MM.1S (cell line): ENCODE results near the gene TRIM42.

Experiments
- DNase-seq: peaks from one replicate; pipeline ENCODE4 v3.0.0-alpha.2; 2015
- H2AFZ ChIP-seq: fragments of 300-600 bp; sonication (generic); 2 replicates; pipeline ENCODE4 v1.6.0; 2016; ENCODE audit warnings: antibody characterized with exemption, low read length
- H3F3A ChIP-seq: fragments of 300-600 bp; sonication (generic); 2 replicates; pipeline ENCODE4 v1.6.1; 2016; ENCODE audit warnings: mild to moderate bottlenecking, antibody characterized with exemption, low read length, moderate library complexity, mixed read lengths; ENCODE audit not compliant: insufficient read depth
- H3K27ac ChIP-seq: fragments of 300-600 bp; sonication (generic); 2 replicates; pipeline ENCODE4 v1.5.1; 2016; ENCODE audit warnings: mild to moderate bottlenecking, low read length
- H3K27me3 ChIP-seq: fragments of 300-600 bp; sonication (generic); replicated peaks from 2 replicates; pipeline ENCODE4 v1.6.0; 2016; ENCODE audit warnings: low read length; ENCODE audit not compliant: insufficient read depth
- H3K36me3 ChIP-seq: fragments of 300-600 bp; sonication (generic); replicated peaks from 2 replicates; pipeline ENCODE4 v1.6.1; 2016; ENCODE audit warnings: mild to moderate bottlenecking, low read length, mixed read lengths; ENCODE audit not compliant: insufficient read depth
- H3K4me1 ChIP-seq: fragments of 300-600 bp; sonication (generic); 2 replicates; pipeline ENCODE4 v1.6.1; 2016; ENCODE audit warnings: low read length, mixed read lengths
- H3K4me2 ChIP-seq: fragments of 300-600 bp; sonication (generic); 2 replicates; pipeline ENCODE4 v1.6.0; 2016; ENCODE audit warnings: low read depth, low read length
- H3K4me3 ChIP-seq: fragments of 300-600 bp; sonication (generic); 2 replicates; pipeline ENCODE4 v1.5.1; 2016; ENCODE audit warnings: low read length, mixed read lengths
- H3K79me2 ChIP-seq: fragments of 300-600 bp; sonication (generic); 2 replicates; pipeline ENCODE4 v1.6.1; 2016; ENCODE audit warnings: mixed run types, low read length, mixed read lengths
- H3K9ac ChIP-seq: fragments of 300-600 bp; sonication (generic); 2 replicates; pipeline ENCODE4 v1.6.1; 2016; ENCODE audit warnings: low read length, mixed read lengths
- H3K9me2 ChIP-seq: fragments of 300-600 bp; sonication (generic); replicated peaks from 2 replicates; pipeline ENCODE4 v1.6.1; 2016; ENCODE audit warnings: mild to moderate bottlenecking, low read length, mixed read lengths; ENCODE audit not compliant: insufficient read depth
- H3K9me3 ChIP-seq: fragments of 300-600 bp; sonication (generic); replicated peaks from 2 replicates; pipeline ENCODE4 v1.6.1; 2016; ENCODE audit warnings: mild to moderate bottlenecking, low read length, mixed read lengths; ENCODE audit not compliant: insufficient read depth
- H4K20me1 ChIP-seq: fragments of 300-600 bp; sonication (generic); 2 replicates; pipeline ENCODE4 v1.6.1; 2016; ENCODE audit warnings: mild to moderate bottlenecking, low read length, moderate library complexity, mixed read lengths; ENCODE audit not compliant: insufficient read depth
- EZH2 ChIP-seq: fragments of 300-600 bp; sonication (generic); optimal IDR thresholded peaks from 2 replicates; pipeline ENCODE3; 2017; ENCODE audit warnings: low read depth, mild to moderate bottlenecking, antibody characterized with exemption, low read length, mixed read lengths
- EZH2phosphoT487 ChIP-seq: fragments of 300-600 bp; sonication (generic); IDR thresholded peaks from 2 replicates; pipeline ENCODE4 v1.6.1; 2018; ENCODE audit warnings: antibody characterized with exemption, low read length
- TF ChIP-seq, protein P1 (sequence below): fragments of 300-600 bp; sonication (generic); IDR thresholded peaks from 2 replicates; pipeline ENCODE4 v1.5.1; 2016; ENCODE audit warnings: antibody characterized with exemption, low read length, mixed read lengths

TRIM42 gene

DNA sequence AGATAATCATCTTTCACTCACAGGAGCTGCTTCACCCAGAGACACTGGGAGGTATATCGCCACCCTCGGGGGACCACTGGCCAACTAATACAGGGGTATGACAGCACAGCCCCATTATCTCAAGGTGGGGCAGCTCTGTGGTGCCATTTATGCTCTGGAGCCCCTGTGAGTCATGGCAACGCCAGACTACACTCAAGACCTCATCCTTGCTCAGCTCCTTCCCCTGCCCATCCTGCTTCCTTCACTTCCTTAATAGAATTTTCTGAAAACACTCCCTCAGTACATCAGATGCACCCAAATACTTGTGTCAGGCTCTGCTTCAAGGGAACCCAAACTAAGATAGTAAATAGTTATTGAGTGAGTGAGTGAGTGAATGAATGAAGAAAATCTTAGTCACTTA is 45.7 kb downstream of the TRIM42 start:
- TF ChIP-seq, protein P1, sequence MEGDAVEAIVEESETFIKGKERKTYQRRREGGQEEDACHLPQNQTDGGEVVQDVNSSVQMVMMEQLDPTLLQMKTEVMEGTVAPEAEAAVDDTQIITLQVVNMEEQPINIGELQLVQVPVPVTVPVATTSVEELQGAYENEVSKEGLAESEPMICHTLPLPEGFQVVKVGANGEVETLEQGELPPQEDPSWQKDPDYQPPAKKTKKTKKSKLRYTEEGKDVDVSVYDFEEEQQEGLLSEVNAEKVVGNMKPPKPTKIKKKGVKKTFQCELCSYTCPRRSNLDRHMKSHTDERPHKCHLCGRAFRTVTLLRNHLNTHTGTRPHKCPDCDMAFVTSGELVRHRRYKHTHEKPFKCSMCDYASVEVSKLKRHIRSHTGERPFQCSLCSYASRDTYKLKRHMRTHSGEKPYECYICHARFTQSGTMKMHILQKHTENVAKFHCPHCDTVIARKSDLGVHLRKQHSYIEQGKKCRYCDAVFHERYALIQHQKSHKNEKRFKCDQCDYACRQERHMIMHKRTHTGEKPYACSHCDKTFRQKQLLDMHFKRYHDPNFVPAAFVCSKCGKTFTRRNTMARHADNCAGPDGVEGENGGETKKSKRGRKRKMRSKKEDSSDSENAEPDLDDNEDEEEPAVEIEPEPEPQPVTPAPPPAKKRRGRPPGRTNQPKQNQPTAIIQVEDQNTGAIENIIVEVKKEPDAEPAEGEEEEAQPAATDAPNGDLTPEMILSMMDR: no peak
- TF ChIP-seq EZH2 (no peak), EZH2phosphoT487 (no peak)
- no peaks in the 10 kb centered on the region for H4K20me1 ChIP-seq
- no peaks in the 10 kb centered on the region for H3K9me2 ChIP-seq
- H3F3A ChIP-seq: no peaks in the 10 kb centered on the region
- no peaks in the 10 kb centered on the region for H3K4me1 ChIP-seq
- H3K4me2 ChIP-seq: no peak overlapping the region
- no peak overlapping the region for H2AFZ ChIP-seq
- no peaks in the 10 kb centered on the region for H3K27me3 ChIP-seq
- no peak overlapping the region for H3K27ac ChIP-seq
- no peak overlapping the region for H3K4me3 ChIP-seq
- no peaks in the 10 kb centered on the region for H3K9me3 ChIP-seq
- H3K79me2 ChIP-seq: no peaks in the 10 kb centered on the region
- DNase-seq: no peak
- no peak overlapping the region for H3K9ac ChIP-seq
- H3K36me3 ChIP-seq: no peaks in the 10 kb centered on the region

DNA sequence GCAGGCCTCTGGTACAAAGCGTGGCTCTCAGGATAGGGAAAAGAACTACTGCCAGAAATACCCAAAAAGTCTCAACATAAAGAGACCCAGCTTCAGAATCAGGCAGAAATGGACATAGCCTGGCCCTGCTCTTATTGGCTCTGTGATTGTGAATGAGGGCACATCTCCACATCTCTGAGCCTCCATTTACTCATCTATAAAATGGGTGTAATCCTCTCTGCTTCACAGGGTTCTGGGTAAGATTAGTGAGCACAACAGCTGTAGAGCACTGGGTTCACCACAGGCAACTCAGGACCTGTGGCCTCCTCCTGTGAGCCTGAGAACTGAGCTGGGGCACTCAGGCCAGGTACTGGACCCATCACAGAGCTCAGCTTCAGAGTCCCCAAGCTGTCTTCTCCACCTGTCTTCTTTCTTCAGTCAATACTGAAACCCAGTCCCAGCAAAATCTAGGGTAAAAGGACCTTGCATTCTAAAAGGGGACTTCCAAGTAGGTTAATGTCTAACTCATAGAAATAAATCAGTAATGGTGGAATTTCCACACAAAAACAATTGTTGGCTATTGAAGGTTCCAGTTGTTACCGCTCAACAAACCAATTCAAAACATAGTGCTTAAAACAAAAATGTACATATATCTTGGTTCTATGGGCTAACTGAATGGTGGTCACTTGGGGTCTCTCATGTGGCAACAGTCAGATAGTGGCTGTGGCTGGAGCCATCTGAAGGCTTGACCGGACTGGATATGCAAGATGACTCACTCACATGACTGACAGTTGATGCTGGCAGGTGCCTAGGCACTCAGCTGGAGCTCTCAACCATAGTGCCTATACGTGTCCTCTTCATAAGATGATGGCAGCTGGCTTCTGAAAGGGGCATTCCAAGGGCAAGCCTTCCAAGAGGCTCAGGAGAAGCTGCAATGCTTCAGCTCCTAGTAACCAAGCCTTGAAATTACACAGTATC is 47.3 kb downstream of the TRIM42 start:
- TF ChIP-seq, protein P1: no peak
- TF ChIP-seq EZH2 (no peak), EZH2phosphoT487 (no peak)
- Histone ChIP-seq H3K9me3 (no peaks in the 10 kb centered on the region), H3K4me3 (no peak overlapping the region), H3K27me3 (no peaks in the 10 kb centered on the region), H3K4me1 (no peaks in the 10 kb centered on the region), H3K36me3 (no peaks in the 10 kb centered on the region), H3K27ac (no peak overlapping the region), H2AFZ (no peak overlapping the region), H3F3A (no peaks in the 10 kb centered on the region), H3K9me2 (no peaks in the 10 kb centered on the region), H3K9ac (no peak overlapping the region), H3K79me2 (no peaks in the 10 kb centered on the region), H3K4me2 (no peak overlapping the region), H4K20me1 (no peaks in the 10 kb centered on the region)
- no peak for DNase-seq

DNA sequence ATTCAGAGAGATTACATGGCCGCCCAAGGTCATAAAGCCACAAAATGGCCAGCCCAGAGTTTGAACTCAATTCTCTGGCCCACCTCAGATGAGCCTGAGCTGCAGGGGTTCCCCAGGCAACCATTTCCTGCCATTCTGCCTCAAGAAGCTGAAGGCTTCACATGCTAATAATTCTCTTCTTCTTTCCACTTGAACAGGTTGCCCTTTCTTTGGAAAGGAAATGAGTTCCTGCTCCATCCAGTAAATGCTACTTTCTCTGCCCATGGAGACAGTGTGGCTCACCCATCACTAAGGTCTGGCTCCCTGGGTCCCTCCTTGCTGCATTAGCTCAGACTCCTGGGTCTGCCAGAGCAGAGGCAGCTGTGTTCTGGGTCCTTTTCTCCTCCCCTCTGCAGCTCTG is 48.2 kb downstream of the TRIM42 start:
- Histone ChIP-seq H3K27me3 (no peaks in the 10 kb centered on the region), H3K9me3 (no peaks in the 10 kb centered on the region), H3K9me2 (no peaks in the 10 kb centered on the region), H3K4me1 (no peaks in the 10 kb centered on the region), H3K79me2 (no peaks in the 10 kb centered on the region), H3K4me2 (no peak overlapping the region), H3K27ac (no peak overlapping the region), H3K36me3 (no peaks in the 10 kb centered on the region), H3K9ac (no peak overlapping the region), H4K20me1 (no peaks in the 10 kb centered on the region), H2AFZ (no peak overlapping the region), H3K4me3 (no peak overlapping the region), H3F3A (no peaks in the 10 kb centered on the region)
- TF ChIP-seq EZH2phosphoT487 (no peak), EZH2 (no peak)
- TF ChIP-seq, protein P1: no peak
- no peak for DNase-seq
